Esophagus muscularis mucosa (tissue), 4 donors: Measurements from ENCODE around the gene PFN2. TPM values are rescaled to one million over a fixed set of nuclear protein-coding genes. Genes with fewer than 3 reads are reported as not detected.
A peak's percentile ranks its signal among the peaks of the same experiment; 100 is the strongest.

ENCODE experiments used
- DNase-seq: peaks from one replicate; pipeline ENCODE4 v3.0.0-alpha.2; 2017; ENCODE audit errors: extremely low spot score
- H3K27ac ChIP-seq, 4 donors: fragments of 200-600 bp; sonication (generic); replicated peaks in 1 of 4; 1 replicate in 3 of 4; 2 replicates in 1 of 4; pipeline ENCODE4 v1.5.1; 2016 to 2019; ENCODE audit warnings: mild to moderate bottlenecking in 1 of 4
- H3K27me3 ChIP-seq, 4 donors: fragments of 200-600 bp; sonication (generic); one replicate each; pipeline versions ENCODE4 v1.5.1 to v1.6.0; 2016 to 2019
- H3K36me3 ChIP-seq, 4 donors: fragments of 200-600 bp; sonication (generic); one replicate each; pipeline ENCODE4 v1.5.1; 2016 to 2019
- H3K4me1 ChIP-seq, 4 donors: fragments of 200-600 bp; sonication (generic); one replicate each; pipeline ENCODE4 v1.5.1; 2016 to 2019
- H3K4me3 ChIP-seq, 4 donors: fragments of 200-600 bp; sonication (generic); 1 replicate in 2 of 4; 2 replicates in 2 of 4; pipeline ENCODE4 v1.5.1; 2016 to 2019; ENCODE audit warnings: mild to moderate bottlenecking in 4 of 4, moderate library complexity in 1 of 4
- H3K9me3 ChIP-seq, 4 donors: fragments of 200-600 bp; sonication (generic); 1 replicate in 3 of 4; 2 replicates in 1 of 4; pipeline ENCODE4 v1.5.1; 2016 to 2019
- EP300 ChIP-seq: sonication (generic); formaldehyde crosslinking; IDR thresholded peaks from one replicate; pipeline ENCODE4 v1.6.1; 2017; ENCODE audit warnings: antibody characterized with exemption
- POLR2A ChIP-seq: fragments of 450-650 bp; IDR thresholded peaks from one replicate; pipeline ENCODE4 v1.6.1; 2017; ENCODE audit warnings: antibody characterized with exemption, moderate library complexity, mild to moderate bottlenecking, low read depth
- POLR2AphosphoS5 ChIP-seq, 2 donors: sonication (generic); formaldehyde crosslinking; IDR thresholded peaks; one replicate each; pipeline ENCODE4 v1.6.1; 2017; ENCODE audit warnings: antibody characterized with exemption in 2 of 2
- WGBS: methylation state at CpG from one replicate; pipeline ENCODE4 v1.1.5; 2018; 5-methylcytosine and 5-hydroxymethylcytosine counted together
- intact Hi-C: fragments of 100-400 bp; cut with DNase I; formaldehyde crosslinking; loops from one replicate; pipeline ENCODE4 v1.15.1; 2023
- total RNA-seq, 4 donors: library from RNA; depleted of rRNA; stranded (reverse); fragments of >200 nt; gene quantifications; one replicate each; pipeline versions ENCODE4 v1.1.0 to v1.2.1, GENCODE V29; 2016
- TF ChIP-seq, protein P1 (sequence below), 3 experiments: fragments of 200-600 bp in 2 of 3; fragments of 450-650 bp in 1 of 3; sonication (generic) in 2 of 3; IDR thresholded peaks; one replicate each; pipeline ENCODE4 v1.5.1; 2017 to 2019; ENCODE audit warnings: antibody characterized with exemption in 3 of 3, mild to moderate bottlenecking in 2 of 3, moderate library complexity in 1 of 3

PFN2 gene
- total RNA-seq, 4 donors from 2014 or later: 46.4 to 56.1 (median 50.1) TPM

DNA sequence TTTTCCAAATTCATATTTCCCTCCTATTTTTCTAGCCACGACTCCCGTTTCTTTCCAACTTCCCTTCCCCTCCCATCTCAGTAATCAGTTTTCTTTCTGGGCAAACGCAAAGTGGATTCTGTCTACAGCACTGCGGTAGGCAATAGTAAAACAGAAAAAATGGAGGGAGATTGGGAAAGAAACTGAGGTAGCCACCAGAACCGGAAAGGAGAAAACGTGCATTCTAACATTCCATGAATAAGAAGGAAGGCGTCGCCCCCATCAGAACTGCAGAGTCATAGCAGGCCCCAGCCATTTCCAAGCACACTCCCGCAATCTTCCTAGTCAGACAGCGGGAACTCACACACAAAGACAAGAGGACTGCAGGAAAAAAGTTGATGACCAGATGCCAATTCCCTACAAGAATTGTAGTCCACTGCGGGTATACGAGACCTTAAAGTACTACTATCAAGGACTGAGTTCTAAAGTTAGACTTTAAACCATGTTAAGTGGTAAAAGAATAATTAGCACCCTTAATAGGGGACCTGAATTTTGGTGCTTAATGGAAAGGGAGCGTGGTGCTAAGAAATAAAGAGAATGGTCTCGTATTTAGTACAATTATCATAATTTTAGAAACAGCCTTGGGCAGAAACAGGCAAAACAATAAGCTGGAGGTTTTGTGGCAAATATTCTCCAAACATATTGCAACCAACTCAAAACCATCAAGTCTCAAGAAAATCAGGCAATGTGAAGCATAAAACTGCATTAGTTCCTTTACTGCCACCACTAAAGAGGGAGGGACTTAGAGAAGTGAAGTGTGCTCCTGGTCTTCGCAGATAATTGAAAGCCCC lies 1.4 kb downstream of the PFN2 start:
- intact Hi-C loops: loop anchor here (5.0 to 10.0 kb wide), 2 partner anchors 253 to 435 kb away; partner anchors contain the start of gene TSC22D2
- Histone ChIP-seq H3K27me3 (no peaks in the 10 kb centered on the region), H3K4me1 (peaks cover 18 to 50% (median 46%) of the 10 kb centered on the region in 4 donors), H3K36me3 (peaks cover 0 to 13% (median 0%) of the 10 kb centered on the region in 4 donors), H3K27ac (peak overlapping the region; percentile 95 to 98 (median 98)), H3K9me3 (no peaks in the 10 kb centered on the region), H3K4me3 (peak overlapping the region; percentile 93 to 98 (median 96))
- no peak for TF ChIP-seq EP300
- peak; percentile 48 to 63 for TF ChIP-seq POLR2AphosphoS5 (IDR thresholded peaks at IDR 0.05)
- TF ChIP-seq, protein P1, sequence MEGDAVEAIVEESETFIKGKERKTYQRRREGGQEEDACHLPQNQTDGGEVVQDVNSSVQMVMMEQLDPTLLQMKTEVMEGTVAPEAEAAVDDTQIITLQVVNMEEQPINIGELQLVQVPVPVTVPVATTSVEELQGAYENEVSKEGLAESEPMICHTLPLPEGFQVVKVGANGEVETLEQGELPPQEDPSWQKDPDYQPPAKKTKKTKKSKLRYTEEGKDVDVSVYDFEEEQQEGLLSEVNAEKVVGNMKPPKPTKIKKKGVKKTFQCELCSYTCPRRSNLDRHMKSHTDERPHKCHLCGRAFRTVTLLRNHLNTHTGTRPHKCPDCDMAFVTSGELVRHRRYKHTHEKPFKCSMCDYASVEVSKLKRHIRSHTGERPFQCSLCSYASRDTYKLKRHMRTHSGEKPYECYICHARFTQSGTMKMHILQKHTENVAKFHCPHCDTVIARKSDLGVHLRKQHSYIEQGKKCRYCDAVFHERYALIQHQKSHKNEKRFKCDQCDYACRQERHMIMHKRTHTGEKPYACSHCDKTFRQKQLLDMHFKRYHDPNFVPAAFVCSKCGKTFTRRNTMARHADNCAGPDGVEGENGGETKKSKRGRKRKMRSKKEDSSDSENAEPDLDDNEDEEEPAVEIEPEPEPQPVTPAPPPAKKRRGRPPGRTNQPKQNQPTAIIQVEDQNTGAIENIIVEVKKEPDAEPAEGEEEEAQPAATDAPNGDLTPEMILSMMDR (IDR thresholded peaks at IDR 0.05): peak in 2 of 3 experiments; percentile 25
- 12% methylated on average over 15 of the region's 15 CpGs for WGBS
- DNase-seq: no peak

DNA sequence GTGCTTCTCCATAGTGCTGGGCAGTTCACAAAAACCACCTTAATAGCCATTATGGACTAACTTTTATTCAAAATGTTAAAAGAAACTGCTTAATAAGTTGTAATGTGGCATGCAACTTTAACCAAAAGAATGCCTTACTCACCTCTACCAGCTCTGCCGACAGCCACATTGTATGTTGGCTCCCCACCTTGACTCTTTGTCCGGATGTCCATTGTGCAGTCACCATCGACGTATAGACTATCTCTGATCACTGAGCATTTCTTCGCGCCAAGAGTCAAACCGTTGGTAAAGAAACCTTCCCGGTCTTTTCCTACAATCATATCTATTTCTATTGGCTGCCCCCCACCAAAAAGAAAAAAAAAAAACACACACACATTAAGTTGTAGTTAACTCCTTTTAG lies 2.5 kb downstream of the PFN2 start:
- TF ChIP-seq POLR2AphosphoS5 (IDR thresholded peaks at IDR 0.05) (no peak), EP300 (no peak), POLR2A (no peak)
- TF ChIP-seq, protein P1 (IDR thresholded peaks at IDR 0.05): no peak
- Histone ChIP-seq H3K4me3 (peak overlapping the region in 2 of 4 donors; percentile 96 to 98), H3K36me3 (peaks cover 0 to 16% (median 0%) of the 10 kb centered on the region in 4 donors), H3K9me3 (no peaks in the 10 kb centered on the region), H3K27me3 (no peaks in the 10 kb centered on the region), H3K4me1 (peaks cover 25 to 61% (median 51%) of the 10 kb centered on the region in 4 donors), H3K27ac (peak overlapping the region; percentile 95 to 98 (median 98))
- intact Hi-C loops: loop anchor here (5.0 to 10.0 kb wide), 2 partner anchors 254 to 437 kb away; partner anchors contain the start of gene TSC22D2
- no peak for DNase-seq
- WGBS: 64% methylated on average over 8 of the region's 8 CpGs

DNA sequence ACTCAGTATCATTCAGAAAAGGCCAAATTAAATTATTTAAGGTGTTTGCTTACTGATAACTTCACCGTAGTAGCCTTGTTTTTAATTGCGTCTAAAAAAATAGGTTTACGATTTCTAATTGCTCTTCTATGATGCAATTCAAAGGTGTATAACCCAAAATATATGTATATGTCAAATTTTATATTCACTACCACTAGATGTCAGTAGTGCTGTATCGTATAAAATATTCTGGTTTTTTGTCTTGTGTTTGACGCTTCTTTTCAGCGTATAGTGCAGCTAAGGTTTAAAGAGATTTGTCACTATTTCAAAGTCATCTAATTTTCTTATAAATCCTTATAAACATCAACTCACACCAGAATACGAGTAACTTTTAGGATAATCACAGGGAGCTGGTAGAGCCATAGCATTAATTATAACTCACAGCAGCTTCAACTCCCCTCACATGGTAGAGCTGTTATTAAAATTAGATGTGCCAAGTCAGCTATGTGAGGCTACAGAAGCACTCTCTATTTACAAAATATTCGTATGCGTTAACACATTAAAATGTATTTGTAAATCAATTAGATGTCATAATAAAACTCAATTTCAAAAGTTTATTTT lies 3.5 kb downstream of the PFN2 start:
- TF ChIP-seq POLR2AphosphoS5 (IDR thresholded peaks at IDR 0.05): no peak
- TF ChIP-seq, protein P1 (IDR thresholded peaks at IDR 0.05): peak; percentile 65 to 69 (median 67)
- peak overlapping the region in 3 of 4 donors; percentile 22 to 98 (median 95) for H3K27ac ChIP-seq
- DNase-seq: no peak
- H3K4me1 ChIP-seq: peaks cover 25 to 59% (median 49%) of the 10 kb centered on the region in 4 donors
- H3K36me3 ChIP-seq: peaks cover 0 to 18% (median 0%) of the 10 kb centered on the region in 4 donors
- H3K9me3 ChIP-seq: no peaks in the 10 kb centered on the region
- peak overlapping the region in 1 of 4 donors; percentile 14 for H3K4me3 ChIP-seq
- no peaks in the 10 kb centered on the region for H3K27me3 ChIP-seq
- intact Hi-C loops: loop anchor here (5.0 to 10.0 kb wide), 2 partner anchors 255 to 438 kb away; partner anchors contain the start of gene TSC22D2
- 19% methylated on average over 9 of the region's 9 CpGs for WGBS

DNA sequence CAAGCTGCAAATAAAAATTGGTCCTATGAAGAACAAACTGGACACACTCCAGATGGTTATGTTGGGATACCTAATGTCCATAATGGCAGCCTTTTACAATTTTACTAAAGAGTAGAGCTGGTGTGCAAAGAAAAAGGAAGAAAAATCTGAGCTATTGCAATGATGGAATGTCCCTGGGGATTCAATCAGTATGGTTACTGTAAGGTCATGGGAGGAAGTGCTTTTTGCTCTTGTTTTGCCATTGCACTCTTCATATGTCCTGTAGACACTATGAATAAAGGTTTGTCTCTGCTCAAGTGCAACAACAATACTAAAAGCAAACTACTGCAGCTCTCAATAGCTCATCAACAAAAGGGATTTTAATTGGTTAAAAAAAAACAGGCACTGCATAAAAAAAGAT lies 5.4 kb downstream of the PFN2 start:
- Histone ChIP-seq H3K4me3 (no peak overlapping the region), H3K4me1 (peaks cover 25 to 52% (median 43%) of the 10 kb centered on the region in 4 donors), H3K9me3 (no peaks in the 10 kb centered on the region), H3K36me3 (peaks cover 0 to 23% (median 0%) of the 10 kb centered on the region in 4 donors), H3K27ac (no peak overlapping the region), H3K27me3 (no peaks in the 10 kb centered on the region)
- no peak for DNase-seq
- no peak for TF ChIP-seq POLR2AphosphoS5 (IDR thresholded peaks at IDR 0.05)
- TF ChIP-seq EP300: no peak
- TF ChIP-seq, protein P1 (IDR thresholded peaks at IDR 0.05): no peak
- TF ChIP-seq POLR2A: no peak
- intact Hi-C loops: loop anchor here (2.0 to 10.0 kb wide), 3 partner anchors 220 to 440 kb away; partner anchors contain the start of gene TSC22D2
